Muscle layer of colon (tissue), 2 donors: ENCODE measurements around the gene KAZN.

ENCODE experiments used
- H3K27ac ChIP-seq: one replicate; pipeline ENCODE4 v1.7.0; 2013; ENCODE audit warnings: low read depth, mild to moderate bottlenecking, low read length, moderate library complexity
- H3K27me3 ChIP-seq, 2 donors: one replicate each; pipeline ENCODE4 v1.7.0; 2013; ENCODE audit warnings: low read length in 2 of 2, mild to moderate bottlenecking in 2 of 2; ENCODE audit not compliant: insufficient read depth in 2 of 2, control insufficient read depth in 1 of 2
- H3K36me3 ChIP-seq: one replicate; pipeline ENCODE4 v1.7.0; 2013; ENCODE audit warnings: mild to moderate bottlenecking, low read length; ENCODE audit not compliant: insufficient read depth
- H3K4me1 ChIP-seq: one replicate; pipeline ENCODE4 v1.7.0; 2013; ENCODE audit warnings: mild to moderate bottlenecking, low read length; ENCODE audit not compliant: insufficient read depth
- H3K4me3 ChIP-seq, 2 donors: one replicate each; pipeline ENCODE4 v1.7.0; 2013; ENCODE audit warnings: low read length in 2 of 2, low read depth in 1 of 2, mild to moderate bottlenecking in 1 of 2, moderate library complexity in 1 of 2
- H3K9ac ChIP-seq: one replicate; pipeline ENCODE4 v1.7.0; 2013; ENCODE audit warnings: low read length
- H3K9me3 ChIP-seq: one replicate; pipeline ENCODE4 v1.7.0; 2013; ENCODE audit warnings: mild to moderate bottlenecking, low read length
- donor health status: abdominal sarcoma.
- donor health status: Adenocarcinoma of cecum.

The KAZN gene

GRCh38 chr1:14909920-14910460 is 311.5 kb downstream of the KAZN start:
- Histone ChIP-seq H3K4me1 (no peaks in the 10 kb centered on the region), H3K9me3 (no peaks in the 10 kb centered on the region), H3K4me3 (no peak overlapping the region), H3K27ac (no peak overlapping the region), H3K36me3 (no peaks in the 10 kb centered on the region), H3K27me3 (no peaks in the 10 kb centered on the region), H3K9ac (no peak overlapping the region)

GRCh38 chr1:14910984-14911721 is 312.7 kb downstream of the KAZN start:
- Histone ChIP-seq H3K9me3 (no peaks in the 10 kb centered on the region), H3K27ac (no peak overlapping the region), H3K36me3 (no peaks in the 10 kb centered on the region), H3K27me3 (no peaks in the 10 kb centered on the region), H3K4me3 (no peak overlapping the region), H3K9ac (no peak overlapping the region), H3K4me1 (no peaks in the 10 kb centered on the region)

GRCh38 chr1:14912839-14913481 is 314.5 kb downstream of the KAZN start:
- Histone ChIP-seq H3K27me3 (no peaks in the 10 kb centered on the region), H3K9me3 (no peaks in the 10 kb centered on the region), H3K9ac (no peak overlapping the region), H3K27ac (no peak overlapping the region), H3K36me3 (no peaks in the 10 kb centered on the region), H3K4me3 (no peak overlapping the region), H3K4me1 (no peaks in the 10 kb centered on the region)

GRCh38 chr1:14913482-14914177 is 315.1 kb downstream of the KAZN start:
- Histone ChIP-seq H3K27ac (no peak overlapping the region), H3K36me3 (no peaks in the 10 kb centered on the region), H3K9me3 (no peaks in the 10 kb centered on the region), H3K4me3 (no peak overlapping the region), H3K27me3 (no peaks in the 10 kb centered on the region), H3K9ac (no peak overlapping the region), H3K4me1 (no peaks in the 10 kb centered on the region)

- no peak overlapping the region for H3K27ac ChIP-seq
These were observed 316.0 kb downstream of the KAZN start for GRCh38 chr1:14914351-14914988.

GRCh38 chr1:14915356-14916054 is 317.0 kb downstream of the KAZN start:
- H3K4me3 ChIP-seq = no peak overlapping the region
- H3K9me3 ChIP-seq = no peaks in the 10 kb centered on the region
- no peak overlapping the region for H3K27ac ChIP-seq
- H3K4me1 ChIP-seq = no peaks in the 10 kb centered on the region
- H3K27me3 ChIP-seq = no peaks in the 10 kb centered on the region
- no peaks in the 10 kb centered on the region for H3K36me3 ChIP-seq
- no peak overlapping the region for H3K9ac ChIP-seq

More at GRCh38 chr1:14914351-14914988, 316.0 kb downstream of the KAZN start:
- H3K27me3 ChIP-seq = no peaks in the 10 kb centered on the region
- H3K9me3 ChIP-seq = no peaks in the 10 kb centered on the region
- H3K9ac ChIP-seq = no peak overlapping the region
- H3K4me1 ChIP-seq = no peaks in the 10 kb centered on the region
- no peaks in the 10 kb centered on the region for H3K36me3 ChIP-seq
- no peak overlapping the region for H3K4me3 ChIP-seq

- no peak overlapping the region for H3K27ac ChIP-seq
- H3K9me3 ChIP-seq = no peaks in the 10 kb centered on the region
- no peaks in the 10 kb centered on the region for H3K4me1 ChIP-seq
- no peak overlapping the region for H3K9ac ChIP-seq
- H3K27me3 ChIP-seq = no peaks in the 10 kb centered on the region
- H3K36me3 ChIP-seq = no peaks in the 10 kb centered on the region
- no peak overlapping the region for H3K4me3 ChIP-seq
These were observed 320.8 kb downstream of the KAZN start for GRCh38 chr1:14919289-14919688.

GRCh38 chr1:14919751-14920150 is 321.3 kb downstream of the KAZN start:
- no peaks in the 10 kb centered on the region for H3K9me3 ChIP-seq
- H3K4me1 ChIP-seq = peaks cover under 1% of the 10 kb centered on the region
- no peak overlapping the region for H3K27ac ChIP-seq
- no peaks in the 10 kb centered on the region for H3K27me3 ChIP-seq
- H3K4me3 ChIP-seq = no peak overlapping the region
- H3K9ac ChIP-seq = no peak overlapping the region
- no peaks in the 10 kb centered on the region for H3K36me3 ChIP-seq

GRCh38 chr1:14921057-14921456 is 322.6 kb downstream of the KAZN start:
- Histone ChIP-seq H3K27me3 (no peaks in the 10 kb centered on the region), H3K9ac (no peak overlapping the region), H3K36me3 (no peaks in the 10 kb centered on the region), H3K27ac (no peak overlapping the region), H3K4me3 (no peak overlapping the region), H3K9me3 (no peaks in the 10 kb centered on the region), H3K4me1 (peaks cover 9% of the 10 kb centered on the region)

- no peak overlapping the region for H3K4me3 ChIP-seq
- H3K27me3 ChIP-seq = no peaks in the 10 kb centered on the region
- no peaks in the 10 kb centered on the region for H3K36me3 ChIP-seq
- no peak overlapping the region for H3K9ac ChIP-seq
- no peaks in the 10 kb centered on the region for H3K9me3 ChIP-seq
- no peak overlapping the region for H3K27ac ChIP-seq
- H3K4me1 ChIP-seq = peaks cover 9% of the 10 kb centered on the region
These were observed 324.6 kb downstream of the KAZN start for GRCh38 chr1:14922942-14923726.
